Left ventricle myocardium inferior (tissue), 1 donor: ENCODE results near the gene SRP14. TPM values are rescaled to one million over a fixed set of nuclear protein-coding genes. Genes with fewer than 3 reads are reported as not detected.
"Not testable (repeated sequence)": the region's sequence is repeated elsewhere in the genome, so short reads cannot be mapped to it uniquely, and the experiment has no call there.

Experiments used
- DNase-seq: peaks from one replicate; pipeline ENCODE4 v3.0.0-alpha.2; 2020
- H3K27ac ChIP-seq: fragments of 200-600 bp; replicated peaks from 2 replicates; pipeline ENCODE4 v1.8.0; 2021
- H3K27me3 ChIP-seq: fragments of 200-600 bp; 2 replicates; pipeline ENCODE4 v1.8.0; 2021; ENCODE audit warnings: low read depth
- H3K36me3 ChIP-seq: fragments of 200-600 bp; 2 replicates; pipeline ENCODE4 v1.8.0; 2021
- H3K4me1 ChIP-seq: fragments of 200-600 bp; 2 replicates; pipeline ENCODE4 v1.8.0; 2021
- H3K4me3 ChIP-seq: fragments of 200-600 bp; 2 replicates; pipeline ENCODE4 v1.8.0; 2021; ENCODE audit warnings: mild to moderate bottlenecking, moderate library complexity
- H3K9me3 ChIP-seq: fragments of 200-600 bp; replicated peaks from 2 replicates; pipeline ENCODE4 v1.8.0; 2021
- CTCF ChIP-seq: fragments of 200-600 bp; IDR thresholded peaks from 2 replicates; pipeline ENCODE4 v1.8.0; 2021; ENCODE audit warnings: antibody characterized with exemption, mild to moderate bottlenecking, borderline replicate concordance
- intact Hi-C: fragments of 100-400 bp; cut with micrococcal nuclease; formaldehyde crosslinking; loops from one replicate; pipeline ENCODE4 v1.11.0; 2022
- total RNA-seq: library from RNA; stranded (reverse); fragmentation: NEBNext Ultra II Directional; extraction: Animal tissue kit (Norgen Biotek cat#: 25700); gene quantifications from one replicate; pipeline ENCODE4 v1.2.1, GENCODE V29; 2021
- donor health status: DM: no; HTN: yes; CAD: no; lungs with severe emphysema.

Gene SRP14
- total RNA-seq, 1 donor from 2014 or later, result 240 TPM

GRCh38 chr15:39997031-39997430, 42.0 kb downstream of the SRP14 start:
- no peak overlapping the region for H3K4me3 ChIP-seq
- peaks cover 90% of the 10 kb centered on the region for H3K36me3 ChIP-seq
- DNase-seq, result no peak
- no peaks in the 10 kb centered on the region for H3K9me3 ChIP-seq
- H3K27me3 ChIP-seq, result no peaks in the 10 kb centered on the region
- intact Hi-C loops, result no loop called here
- H3K4me1 ChIP-seq, result no peaks in the 10 kb centered on the region
- H3K27ac ChIP-seq, result no peak overlapping the region
- TF ChIP-seq CTCF, result no peak

GRCh38 chr15:39996228-39996627, 42.8 kb downstream of the SRP14 start:
- DNase-seq, result not testable (repeated sequence)

GRCh38 chr15:39992953-39993352, 46.0 kb downstream of the SRP14 start:
- H3K27me3 ChIP-seq, DNase-seq, H3K9me3 ChIP-seq, intact Hi-C loops, H3K4me3 ChIP-seq, H3K27ac ChIP-seq, H3K4me1 ChIP-seq: not testable (repeated sequence)
- H3K36me3 ChIP-seq, result peaks cover 98% of the 10 kb centered on the region

More at GRCh38 chr15:39996228-39996627, 42.8 kb downstream of the SRP14 start:
- intact Hi-C loops, H3K9me3 ChIP-seq, H3K27ac ChIP-seq, H3K4me1 ChIP-seq, H3K27me3 ChIP-seq, H3K4me3 ChIP-seq: not testable (repeated sequence)
- peaks cover 90% of the 10 kb centered on the region for H3K36me3 ChIP-seq

GRCh38 chr15:39990706-39991105, 48.3 kb downstream of the SRP14 start:
- no peaks in the 10 kb centered on the region for H3K27me3 ChIP-seq
- intact Hi-C loops, result no loop called here
- H3K36me3 ChIP-seq, result peaks cover 98% of the 10 kb centered on the region
- no peak overlapping the region for H3K4me3 ChIP-seq
- no peak for TF ChIP-seq CTCF
- no peaks in the 10 kb centered on the region for H3K9me3 ChIP-seq
- no peaks in the 10 kb centered on the region for H3K4me1 ChIP-seq
- DNase-seq, result no peak
- no peak overlapping the region for H3K27ac ChIP-seq

- Histone ChIP-seq H3K4me3 (no peak overlapping the region), H3K27ac (no peak overlapping the region), H3K9me3 (no peaks in the 10 kb centered on the region), H3K27me3 (no peaks in the 10 kb centered on the region), H3K36me3 (peaks cover 86% of the 10 kb centered on the region), H3K4me1 (no peaks in the 10 kb centered on the region)
- no peak for DNase-seq
- intact Hi-C loops, result no loop called here
- TF ChIP-seq CTCF, result no peak
These were observed 51.2 kb downstream of the SRP14 start for GRCh38 chr15:39987821-39988220.

Other genes with a start within 250 kb of the SRP14 start
- gene GPR176, start 118.9 kb downstream of the SRP14 start, total RNA-seq, result 1.6 TPM
- gene EIF2AK4, start 105.1 kb downstream of the SRP14 start, total RNA-seq, result 21.3 TPM
- gene BMF, start 69.7 kb upstream of the SRP14 start, total RNA-seq, result 3.1 TPM
- gene BUB1B, start 121.9 kb upstream of the SRP14 start, total RNA-seq, result 0.85 TPM
- 8.2 TPM for gene PAK6, start 199.9 kb upstream of the SRP14 start, total RNA-seq
- gene ANKRD63, start 243.9 kb upstream of the SRP14 start, total RNA-seq, result not detected